Measurements from ENCODE around the gene CACNG4. TPM values are rescaled to one million over a fixed set of nuclear protein-coding genes. Genes with fewer than 3 reads are reported as not detected.

CACNG4 gene
- total RNA-seq, 1 donor: not detected

DNA sequence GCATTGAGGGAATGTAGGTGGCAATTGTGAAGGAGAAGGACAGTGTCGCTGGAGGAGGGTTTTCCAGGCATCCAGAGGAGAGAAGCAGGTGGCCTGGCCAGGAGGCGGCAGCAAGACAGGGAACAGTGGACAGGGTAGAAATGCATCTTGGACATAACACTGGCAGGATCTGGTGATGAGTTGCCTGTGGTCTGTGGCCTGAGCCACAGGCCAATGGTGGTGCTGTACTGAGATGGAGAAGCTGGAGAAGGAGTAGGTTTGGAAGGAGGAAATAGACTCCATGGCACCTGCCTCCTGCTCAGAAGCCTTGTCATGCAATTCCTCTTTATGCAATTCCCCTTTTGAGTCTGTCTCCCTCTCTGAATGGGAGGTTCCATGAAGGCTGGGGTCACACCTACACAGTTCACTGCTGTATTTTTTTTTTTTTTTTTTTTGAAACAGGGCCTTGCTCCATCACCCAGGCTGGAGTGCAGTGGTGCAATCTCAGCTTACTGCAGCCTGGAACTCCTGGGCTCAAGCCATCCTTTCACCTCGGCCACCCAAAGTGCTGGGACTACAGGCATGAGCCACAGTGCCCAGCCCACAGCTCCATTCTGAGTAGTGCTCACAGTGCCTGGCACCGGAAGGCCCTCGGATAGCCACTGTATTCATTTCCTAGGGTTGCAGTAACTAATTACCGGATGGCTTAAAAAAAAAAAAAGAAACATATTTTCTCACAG, 13.5 kb upstream of the CACNG4 start:
- Histone ChIP-seq H4K20me1 (ENCODE audit: insufficient read depth, low read length) (no peaks in the 10 kb centered on the region), H3K27ac (ENCODE audit: low read depth, low read length) (no peak overlapping the region), H3K27me3 (ENCODE audit: insufficient read depth, low read length) (peaks cover 54% of the 10 kb centered on the region), H3K9me3 (ENCODE audit: low read depth, low read length) (no peaks in the 10 kb centered on the region), H3K4me2 (ENCODE audit: insufficient read depth, low read length) (no peak overlapping the region), H3K36me3 (ENCODE audit: insufficient read depth, low read length) (no peaks in the 10 kb centered on the region), H3K79me2 (ENCODE audit: insufficient read depth, low read length) (no peaks in the 10 kb centered on the region), H3K4me3 (ENCODE audit: insufficient read depth, low read length) (no peak overlapping the region), H3K4me1 (ENCODE audit: insufficient read depth, low read length) (peaks cover 10% of the 10 kb centered on the region), H2AFZ (ENCODE audit: low read length) (no peak overlapping the region)
- DNase-seq (ENCODE audit: insufficient read length, low spot score, missing footprints): no peak
- TF ChIP-seq, protein P1, sequence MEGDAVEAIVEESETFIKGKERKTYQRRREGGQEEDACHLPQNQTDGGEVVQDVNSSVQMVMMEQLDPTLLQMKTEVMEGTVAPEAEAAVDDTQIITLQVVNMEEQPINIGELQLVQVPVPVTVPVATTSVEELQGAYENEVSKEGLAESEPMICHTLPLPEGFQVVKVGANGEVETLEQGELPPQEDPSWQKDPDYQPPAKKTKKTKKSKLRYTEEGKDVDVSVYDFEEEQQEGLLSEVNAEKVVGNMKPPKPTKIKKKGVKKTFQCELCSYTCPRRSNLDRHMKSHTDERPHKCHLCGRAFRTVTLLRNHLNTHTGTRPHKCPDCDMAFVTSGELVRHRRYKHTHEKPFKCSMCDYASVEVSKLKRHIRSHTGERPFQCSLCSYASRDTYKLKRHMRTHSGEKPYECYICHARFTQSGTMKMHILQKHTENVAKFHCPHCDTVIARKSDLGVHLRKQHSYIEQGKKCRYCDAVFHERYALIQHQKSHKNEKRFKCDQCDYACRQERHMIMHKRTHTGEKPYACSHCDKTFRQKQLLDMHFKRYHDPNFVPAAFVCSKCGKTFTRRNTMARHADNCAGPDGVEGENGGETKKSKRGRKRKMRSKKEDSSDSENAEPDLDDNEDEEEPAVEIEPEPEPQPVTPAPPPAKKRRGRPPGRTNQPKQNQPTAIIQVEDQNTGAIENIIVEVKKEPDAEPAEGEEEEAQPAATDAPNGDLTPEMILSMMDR (IDR thresholded peaks at IDR 0.05; ENCODE audit: extremely low read depth, low read depth, low read length): no peak

DNA sequence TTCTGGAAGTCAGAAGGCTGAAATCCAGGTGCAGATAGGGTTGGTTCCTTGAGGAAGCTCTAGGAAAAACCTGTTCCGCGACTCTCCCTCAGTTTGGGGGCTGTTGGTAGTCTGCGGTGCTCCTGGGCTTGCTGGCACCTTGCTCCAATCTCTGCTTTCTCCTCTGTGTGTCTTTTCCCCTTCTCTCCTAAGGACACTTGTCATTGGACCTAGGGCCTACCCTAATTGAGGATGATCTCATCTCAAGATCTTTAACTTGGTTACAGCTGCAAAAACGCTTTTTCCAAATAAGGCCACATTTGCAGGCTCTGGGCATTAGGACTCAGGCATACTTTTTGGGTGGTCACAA, 12.9 kb upstream of the CACNG4 start:
- H3K4me3 ChIP-seq (ENCODE audit: insufficient read depth, low read length): no peak overlapping the region
- no peaks in the 10 kb centered on the region for H3K79me2 ChIP-seq (ENCODE audit: insufficient read depth, low read length)
- H3K36me3 ChIP-seq (ENCODE audit: insufficient read depth, low read length): no peaks in the 10 kb centered on the region
- H2AFZ ChIP-seq (ENCODE audit: low read length): no peak overlapping the region
- peaks cover 10% of the 10 kb centered on the region for H3K4me1 ChIP-seq (ENCODE audit: insufficient read depth, low read length)
- TF ChIP-seq, protein P1 (IDR thresholded peaks at IDR 0.05; ENCODE audit: extremely low read depth, low read depth, low read length): no peak
- DNase-seq (ENCODE audit: insufficient read length, low spot score, missing footprints): no peak
- H4K20me1 ChIP-seq (ENCODE audit: insufficient read depth, low read length): no peaks in the 10 kb centered on the region
- peaks cover 49% of the 10 kb centered on the region for H3K27me3 ChIP-seq (ENCODE audit: insufficient read depth, low read length)
- H3K27ac ChIP-seq (ENCODE audit: low read depth, low read length): no peak overlapping the region
- H3K9me3 ChIP-seq (ENCODE audit: low read depth, low read length): no peaks in the 10 kb centered on the region
- H3K4me2 ChIP-seq (ENCODE audit: insufficient read depth, low read length): no peak overlapping the region

DNA sequence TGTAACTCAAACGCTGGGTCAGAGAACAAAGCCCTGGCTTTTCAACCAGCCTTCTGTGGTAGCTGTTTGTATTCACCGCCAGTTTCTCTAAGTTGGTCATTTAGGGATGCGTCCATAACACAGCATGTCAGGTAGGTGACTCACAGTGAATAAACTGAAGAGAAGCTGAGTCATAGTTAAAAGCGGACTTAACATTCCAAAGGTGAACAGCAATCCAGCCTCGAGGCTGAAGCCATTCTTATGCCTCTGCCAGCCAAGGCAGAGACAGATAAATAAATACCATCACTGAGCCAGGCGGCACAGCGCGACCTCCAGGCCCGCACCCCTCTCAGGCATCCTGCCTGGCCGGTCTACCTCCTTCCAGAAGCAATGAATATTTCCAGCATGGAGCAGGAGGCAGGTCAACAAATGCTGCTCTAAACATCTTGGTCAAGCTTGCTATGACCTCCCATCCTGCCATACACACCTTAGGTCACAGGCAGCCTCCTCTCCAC, 12.4 kb upstream of the CACNG4 start:
- no peak overlapping the region for H3K4me3 ChIP-seq (ENCODE audit: insufficient read depth, low read length)
- H3K4me2 ChIP-seq (ENCODE audit: insufficient read depth, low read length): peak overlapping the region; percentile 24
- DNase-seq (ENCODE audit: insufficient read length, low spot score, missing footprints): peak; percentile 96
- no peak overlapping the region for H3K27ac ChIP-seq (ENCODE audit: low read depth, low read length)
- H3K36me3 ChIP-seq (ENCODE audit: insufficient read depth, low read length): no peaks in the 10 kb centered on the region
- H4K20me1 ChIP-seq (ENCODE audit: insufficient read depth, low read length): no peaks in the 10 kb centered on the region
- H2AFZ ChIP-seq (ENCODE audit: low read length): no peak overlapping the region
- peaks cover 10% of the 10 kb centered on the region for H3K4me1 ChIP-seq (ENCODE audit: insufficient read depth, low read length)
- TF ChIP-seq, protein P1 (IDR thresholded peaks at IDR 0.05; ENCODE audit: extremely low read depth, low read depth, low read length): no peak
- H3K9me3 ChIP-seq (ENCODE audit: low read depth, low read length): no peaks in the 10 kb centered on the region
- H3K79me2 ChIP-seq (ENCODE audit: insufficient read depth, low read length): no peaks in the 10 kb centered on the region
- peaks cover 44% of the 10 kb centered on the region for H3K27me3 ChIP-seq (ENCODE audit: insufficient read depth, low read length)

DNA sequence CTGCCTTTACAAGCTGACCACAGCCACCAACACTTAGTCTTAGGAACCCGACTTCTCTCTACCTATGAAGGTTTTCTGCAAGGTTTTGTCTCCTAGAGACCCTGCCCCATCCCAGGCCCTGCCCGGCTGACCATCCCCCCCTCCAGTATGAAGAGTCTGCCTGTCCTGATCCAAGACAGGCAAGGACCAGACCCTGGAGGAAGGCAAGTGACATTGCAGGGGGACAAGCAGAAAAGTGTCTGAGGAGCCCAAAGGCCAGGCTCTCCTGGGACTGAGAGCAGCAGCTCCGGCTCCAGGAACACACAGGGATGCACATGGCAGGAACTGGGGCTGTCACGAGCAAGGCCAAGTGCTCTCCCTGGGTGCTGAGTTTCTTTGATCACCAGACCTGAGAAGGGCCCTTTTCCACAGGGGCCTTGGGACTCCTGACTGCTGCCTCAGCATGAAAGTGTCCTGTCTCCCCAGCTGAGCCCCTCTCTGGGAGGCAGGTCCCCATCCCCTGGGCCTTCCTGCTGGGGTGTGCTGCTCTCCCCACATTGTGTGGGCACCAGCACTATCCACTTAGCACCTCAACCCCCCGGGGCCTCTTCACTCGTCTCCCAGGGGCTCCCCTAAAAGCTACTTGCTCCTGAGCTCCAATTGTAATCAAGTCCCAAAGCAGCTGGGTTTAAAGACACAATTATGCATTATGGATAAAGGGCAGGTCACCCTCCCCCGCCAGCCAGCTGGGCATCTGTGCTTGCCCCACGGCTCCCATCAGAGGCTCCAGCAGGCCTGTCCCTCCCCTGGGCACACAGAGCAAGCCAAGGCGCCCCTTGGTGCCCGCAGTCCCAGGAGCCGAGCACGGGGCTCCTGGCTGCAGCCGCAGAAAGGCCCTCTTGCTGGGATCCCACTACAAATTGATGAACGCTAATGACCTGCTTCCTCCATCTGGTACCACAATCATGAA, 11.6 kb upstream of the CACNG4 start:
- H2AFZ ChIP-seq (ENCODE audit: low read length): no peak overlapping the region
- no peaks in the 10 kb centered on the region for H3K36me3 ChIP-seq (ENCODE audit: insufficient read depth, low read length)
- TF ChIP-seq, protein P1 (IDR thresholded peaks at IDR 0.05; ENCODE audit: extremely low read depth, low read depth, low read length): no peak
- H3K4me2 ChIP-seq (ENCODE audit: insufficient read depth, low read length): no peak overlapping the region
- H3K27me3 ChIP-seq (ENCODE audit: insufficient read depth, low read length): peaks cover 35% of the 10 kb centered on the region
- H3K9me3 ChIP-seq (ENCODE audit: low read depth, low read length): no peaks in the 10 kb centered on the region
- peaks cover 10% of the 10 kb centered on the region for H3K4me1 ChIP-seq (ENCODE audit: insufficient read depth, low read length)
- no peak for DNase-seq (ENCODE audit: insufficient read length, low spot score, missing footprints)
- no peaks in the 10 kb centered on the region for H3K79me2 ChIP-seq (ENCODE audit: insufficient read depth, low read length)
- no peak overlapping the region for H3K27ac ChIP-seq (ENCODE audit: low read depth, low read length)
- H3K4me3 ChIP-seq (ENCODE audit: insufficient read depth, low read length): no peak overlapping the region
- H4K20me1 ChIP-seq (ENCODE audit: insufficient read depth, low read length): no peaks in the 10 kb centered on the region
